Measurements from ENCODE around the gene ASS1. TPM values are rescaled to one million over a fixed set of nuclear protein-coding genes. Genes with fewer than 3 reads are reported as not detected.
"Not testable (repeated sequence)": the region's sequence is repeated elsewhere in the genome, so short reads cannot be mapped to it uniquely, and the experiment has no call there.

ASS1 gene
- total RNA-seq, 1 donor from 2014 or later, result 29.1 TPM

DNA sequence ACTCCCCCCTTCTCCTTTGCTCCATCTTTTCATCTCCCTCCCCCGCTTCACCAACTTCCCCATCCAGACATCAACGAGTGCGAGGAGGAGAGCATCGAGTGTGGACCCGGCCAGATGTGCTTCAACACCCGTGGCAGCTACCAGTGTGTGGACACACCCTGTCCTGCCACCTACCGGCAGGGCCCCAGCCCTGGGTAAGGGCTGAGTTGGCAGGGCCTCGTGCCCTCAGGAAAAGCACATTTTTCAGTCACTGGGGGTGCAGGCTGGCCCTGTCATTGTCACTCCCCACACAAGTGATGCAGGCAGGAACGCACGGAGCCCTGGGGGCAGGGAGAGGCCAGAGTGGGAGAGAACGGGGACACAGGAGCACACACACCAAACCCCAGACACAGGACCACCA, 12.4 kb upstream of the ASS1 start:
- TF ChIP-seq, protein P1, sequence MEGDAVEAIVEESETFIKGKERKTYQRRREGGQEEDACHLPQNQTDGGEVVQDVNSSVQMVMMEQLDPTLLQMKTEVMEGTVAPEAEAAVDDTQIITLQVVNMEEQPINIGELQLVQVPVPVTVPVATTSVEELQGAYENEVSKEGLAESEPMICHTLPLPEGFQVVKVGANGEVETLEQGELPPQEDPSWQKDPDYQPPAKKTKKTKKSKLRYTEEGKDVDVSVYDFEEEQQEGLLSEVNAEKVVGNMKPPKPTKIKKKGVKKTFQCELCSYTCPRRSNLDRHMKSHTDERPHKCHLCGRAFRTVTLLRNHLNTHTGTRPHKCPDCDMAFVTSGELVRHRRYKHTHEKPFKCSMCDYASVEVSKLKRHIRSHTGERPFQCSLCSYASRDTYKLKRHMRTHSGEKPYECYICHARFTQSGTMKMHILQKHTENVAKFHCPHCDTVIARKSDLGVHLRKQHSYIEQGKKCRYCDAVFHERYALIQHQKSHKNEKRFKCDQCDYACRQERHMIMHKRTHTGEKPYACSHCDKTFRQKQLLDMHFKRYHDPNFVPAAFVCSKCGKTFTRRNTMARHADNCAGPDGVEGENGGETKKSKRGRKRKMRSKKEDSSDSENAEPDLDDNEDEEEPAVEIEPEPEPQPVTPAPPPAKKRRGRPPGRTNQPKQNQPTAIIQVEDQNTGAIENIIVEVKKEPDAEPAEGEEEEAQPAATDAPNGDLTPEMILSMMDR (conservative IDR thresholded peaks at IDR 0.05), result no peak
- Mint-ChIP-seq H3K4me1 (ENCODE audit: unreplicated experiment) (peaks cover 3% of the 10 kb centered on the region), H3K4me3 (no peak overlapping the region), H3K36me3 (no peaks in the 10 kb centered on the region), H3K9me3 (no peaks in the 10 kb centered on the region), H3K27me3 (peaks cover 39% of the 10 kb centered on the region), H3K27ac (no peak overlapping the region)
- no peak for DNase-seq (ENCODE audit: extremely low spot score, unreplicated experiment)

GRCh38 chr9:130432796-130433167, 12.0 kb upstream of the ASS1 start:
- H3K36me3 Mint-ChIP-seq, result no peaks in the 10 kb centered on the region
- TF ChIP-seq, protein P1 (conservative IDR thresholded peaks at IDR 0.05), result no peak
- no peaks in the 10 kb centered on the region for H3K9me3 Mint-ChIP-seq
- peaks cover 5% of the 10 kb centered on the region for H3K4me1 Mint-ChIP-seq (ENCODE audit: unreplicated experiment)
- H3K4me3 Mint-ChIP-seq, result peak overlapping the region; percentile 47
- H3K27me3 Mint-ChIP-seq, result peaks cover 39% of the 10 kb centered on the region
- H3K27ac Mint-ChIP-seq, result no peak overlapping the region
- DNase-seq (ENCODE audit: extremely low spot score, unreplicated experiment), result no peak

DNA sequence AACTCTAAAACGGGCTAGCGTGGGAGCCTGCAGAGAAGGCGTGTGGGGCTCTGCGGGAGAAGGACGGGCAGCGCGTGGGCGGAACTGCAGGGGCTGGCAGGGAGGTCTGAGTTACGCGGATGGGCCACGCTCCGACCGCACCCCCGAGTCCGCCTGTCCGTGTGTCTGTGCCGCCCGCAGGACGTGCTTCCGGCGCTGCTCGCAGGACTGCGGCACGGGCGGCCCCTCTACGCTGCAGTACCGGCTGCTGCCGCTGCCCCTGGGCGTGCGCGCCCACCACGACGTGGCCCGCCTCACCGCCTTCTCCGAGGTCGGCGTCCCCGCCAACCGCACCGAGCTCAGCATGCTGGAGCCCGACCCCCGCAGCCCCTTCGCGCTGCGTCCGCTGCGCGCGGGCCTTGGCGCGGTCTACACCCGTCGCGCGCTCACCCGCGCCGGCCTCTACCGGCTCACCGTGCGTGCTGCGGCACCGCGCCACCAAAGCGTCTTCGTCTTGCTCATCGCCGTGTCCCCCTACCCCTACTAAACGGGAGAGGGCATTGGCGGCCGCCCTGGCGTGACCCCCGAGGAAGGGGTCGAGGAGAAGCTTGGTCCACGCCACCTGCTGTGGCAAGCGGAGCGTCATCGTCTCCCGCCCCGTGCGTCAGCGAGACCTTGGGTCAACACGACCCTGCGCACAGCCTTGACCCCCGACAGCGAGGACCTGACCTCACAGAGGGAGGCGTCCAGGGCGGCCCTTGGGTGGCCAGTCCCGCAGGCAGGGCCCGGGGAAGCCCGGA, 11.4 kb upstream of the ASS1 start:
- Mint-ChIP-seq H3K36me3 (no peaks in the 10 kb centered on the region), H3K4me3 (peak overlapping the region; percentile 58), H3K4me1 (ENCODE audit: unreplicated experiment) (peaks cover 5% of the 10 kb centered on the region), H3K27me3 (peaks cover 39% of the 10 kb centered on the region), H3K9me3 (no peaks in the 10 kb centered on the region), H3K27ac (no peak overlapping the region)
- no peak for DNase-seq (ENCODE audit: extremely low spot score, unreplicated experiment)
- TF ChIP-seq, protein P1 (conservative IDR thresholded peaks at IDR 0.05), result peak; percentile 82

DNA sequence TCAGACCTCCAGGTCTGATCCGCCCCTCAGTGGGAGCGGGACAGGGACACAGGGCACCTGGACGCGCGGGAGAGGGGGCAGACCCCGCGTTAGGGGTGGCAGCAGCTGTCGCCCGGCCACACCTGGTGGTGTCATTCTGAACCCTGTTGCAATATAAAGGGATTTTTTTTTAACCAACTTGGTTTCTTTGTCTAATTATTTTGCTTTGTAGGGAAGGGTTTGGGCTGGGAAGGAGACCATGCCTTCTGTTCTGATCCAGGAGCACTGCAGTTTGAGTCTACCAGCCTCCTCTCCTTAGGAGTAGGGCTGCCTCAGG, 10.9 kb upstream of the ASS1 start:
- Mint-ChIP-seq H3K4me3 (no peak overlapping the region), H3K9me3 (no peaks in the 10 kb centered on the region), H3K36me3 (no peaks in the 10 kb centered on the region), H3K4me1 (ENCODE audit: unreplicated experiment) (peaks cover 5% of the 10 kb centered on the region), H3K27me3 (peaks cover 39% of the 10 kb centered on the region), H3K27ac (no peak overlapping the region)
- TF ChIP-seq, protein P1 (conservative IDR thresholded peaks at IDR 0.05), result no peak
- DNase-seq (ENCODE audit: extremely low spot score, unreplicated experiment), result no peak

DNA sequence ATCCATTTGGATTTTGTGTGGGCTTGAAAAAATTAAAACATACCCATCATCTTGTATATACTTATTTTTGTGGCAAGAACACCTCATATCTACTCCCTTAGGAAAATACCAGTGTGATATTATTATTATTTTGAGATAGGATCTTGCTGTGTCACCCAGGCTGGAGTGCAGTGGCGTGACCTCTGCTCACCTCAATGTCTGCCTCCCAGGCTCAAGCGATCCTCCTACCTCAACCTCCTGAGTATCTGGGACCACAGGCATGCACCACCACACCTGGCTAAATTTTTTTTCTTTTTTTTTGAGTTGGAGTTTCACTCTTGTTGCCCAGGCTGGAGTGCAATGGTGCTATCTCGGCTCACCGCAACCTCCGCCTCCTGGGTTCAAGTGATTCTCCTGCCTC, 10.1 kb upstream of the ASS1 start:
- H3K4me1 Mint-ChIP-seq (ENCODE audit: unreplicated experiment); H3K9me3 Mint-ChIP-seq; H3K27ac Mint-ChIP-seq; H3K36me3 Mint-ChIP-seq; DNase-seq (ENCODE audit: extremely low spot score, unreplicated experiment); H3K4me3 Mint-ChIP-seq: not testable (repeated sequence)
- H3K27me3 Mint-ChIP-seq, result peaks cover 39% of the 10 kb centered on the region

DNA sequence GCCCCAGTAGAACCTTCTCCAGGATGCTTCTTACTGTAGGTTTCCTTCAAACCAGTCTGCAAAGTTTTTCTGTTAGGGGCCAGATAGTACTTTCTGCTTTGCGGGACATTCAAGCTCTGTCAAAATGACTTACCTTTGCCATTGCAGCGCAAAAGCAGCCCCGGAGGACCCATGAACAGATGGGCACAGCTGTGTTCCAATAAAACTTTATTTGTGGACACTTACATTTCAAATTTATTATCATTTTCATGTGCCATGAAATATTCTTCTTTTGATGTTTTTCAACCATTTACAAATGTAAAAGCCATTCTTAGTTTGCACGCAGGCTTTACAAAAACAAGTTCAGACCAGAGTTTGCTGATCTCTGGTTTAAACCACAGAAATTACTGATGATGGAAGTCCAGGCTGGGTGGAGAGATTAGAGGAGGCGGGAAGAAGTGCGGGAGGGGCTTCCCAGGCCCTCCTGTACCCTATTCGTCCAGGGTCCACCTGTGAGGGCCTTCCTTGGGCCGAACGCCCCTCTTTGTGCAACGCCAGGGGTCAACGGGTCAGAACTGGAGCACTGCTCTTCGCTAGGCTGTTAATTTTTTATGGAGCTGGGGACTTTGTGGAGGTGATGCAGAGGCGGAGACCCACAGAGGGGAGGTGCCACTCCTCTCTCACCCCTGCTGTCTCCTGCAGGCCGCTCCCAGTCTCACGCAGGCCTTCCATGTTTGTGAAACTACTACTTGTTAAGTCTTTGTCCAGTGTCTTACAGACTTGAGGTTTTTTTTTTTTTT, 7.6 kb upstream of the ASS1 start:
- DNase-seq (ENCODE audit: extremely low spot score, unreplicated experiment), result no peak
- H3K27ac Mint-ChIP-seq, result no peak overlapping the region
- H3K4me3 Mint-ChIP-seq, result no peak overlapping the region
- H3K27me3 Mint-ChIP-seq, result peaks cover 34% of the 10 kb centered on the region
- H3K36me3 Mint-ChIP-seq, result no peaks in the 10 kb centered on the region
- peaks cover 5% of the 10 kb centered on the region for H3K4me1 Mint-ChIP-seq (ENCODE audit: unreplicated experiment)
- TF ChIP-seq, protein P1 (conservative IDR thresholded peaks at IDR 0.05), result no peak
- peaks cover 5% of the 10 kb centered on the region for H3K9me3 Mint-ChIP-seq

All from type B pancreatic cell (in vitro differentiated cells).